GM12878 (cell line): ENCODE results near the gene MCEE. TPM values are rescaled to one million over a fixed set of nuclear protein-coding genes. Genes with fewer than 3 reads are reported as not detected.

ENCODE experiments used
- DPF2 ChIP-seq: fragments of 450-650 bp; IDR thresholded peaks from 2 replicates; pipeline ENCODE4 v1.6.1; 2017; ENCODE audit warnings: mild to moderate bottlenecking
- GABPA ChIP-seq: IDR thresholded peaks from 2 replicates; pipeline ENCODE4 v1.6.1; 2014; ENCODE audit warnings: antibody characterized with exemption, low read depth, mild to moderate bottlenecking, inconsistent platforms
- RCOR1 ChIP-seq: conservative IDR thresholded peaks from 2 replicates; pipeline ENCODE4 v1.6.1; 2012; ENCODE audit warnings: low read depth, low read length, improper control_type of control experiment
- SMAD5 ChIP-seq: IDR thresholded peaks from 2 replicates; pipeline ENCODE4 v1.6.1; 2016; ENCODE audit warnings: antibody characterized with exemption, low read depth
- SUZ12 ChIP-seq: fragments of 200-600 bp; sonication (generic); IDR thresholded peaks from one replicate; pipeline ENCODE4 v1.6.1; 2018; ENCODE audit warnings: antibody characterized with exemption, mild to moderate bottlenecking; ENCODE audit not compliant: unreplicated experiment
- TCF3 ChIP-seq: IDR thresholded peaks from 2 replicates; pipeline ENCODE4 v1.6.1; 2012; ENCODE audit warnings: low read depth, mild to moderate bottlenecking, low read length, borderline replicate concordance; ENCODE audit not compliant: insufficient read depth
- ZBED1 ChIP-seq: IDR thresholded peaks from 2 replicates; pipeline ENCODE4 v1.6.1; 2016; ENCODE audit warnings: borderline replicate concordance
- polyA plus RNA-seq, 11 experiments: library from polyadenylated mRNA; depleted of rRNA in 4 of 11; unstranded in 6 of 11; stranded (reverse) in 5 of 11; fragments of >200 nt; fragmentation: Nextera tagmentation in 4 of 11; fragmentation: Illumina TruSeq in 1 of 11; extraction: Ambion mirVana in 4 of 11; extraction: Trizol in 1 of 11; gene quantifications; 1 replicate in 1 of 11; 2 replicates in 10 of 11; pipeline versions ENCODE4 v1.2.1 to v1.2.3, GENCODE V29; 2011 to 2016; ENCODE audit warnings: inconsistent platforms in 2 of 11, missing spikeins in 2 of 11, low read depth in 1 of 11
- total RNA-seq, 4 experiments: library from RNA; depleted of rRNA in 3 of 4; stranded (reverse); fragments of >200 nt in 3 of 4; fragmentation: Illumina TruSeq in 1 of 4; extraction: Trizol in 1 of 4; gene quantifications; 2 replicates each; pipeline versions ENCODE4 v1.2.1 to v1.2.3, GENCODE V29; 2013 to 2021
- TF ChIP-seq, protein P1 (sequence below): IDR thresholded peaks from 2 replicates; pipeline ENCODE4 v1.6.1; 2012; ENCODE audit warnings: improper control_type of control experiment, low read depth, low read length; ENCODE audit not compliant: insufficient replicate concordance
- TF ChIP-seq, protein P2 (sequence below): IDR thresholded peaks from 2 replicates; pipeline ENCODE4 v1.6.1; 2011; ENCODE audit warnings: mild to moderate bottlenecking, low read depth, low read length, moderate library complexity; ENCODE audit not compliant: insufficient replicate concordance

Gene MCEE
- total and polyA plus RNA-seq, 10 of the 15 experiments (the other 5 are each of a cell fraction or from before 2014, with no cell fraction given): 17.3 to 63.4 (median 20.9) TPM

DNA sequence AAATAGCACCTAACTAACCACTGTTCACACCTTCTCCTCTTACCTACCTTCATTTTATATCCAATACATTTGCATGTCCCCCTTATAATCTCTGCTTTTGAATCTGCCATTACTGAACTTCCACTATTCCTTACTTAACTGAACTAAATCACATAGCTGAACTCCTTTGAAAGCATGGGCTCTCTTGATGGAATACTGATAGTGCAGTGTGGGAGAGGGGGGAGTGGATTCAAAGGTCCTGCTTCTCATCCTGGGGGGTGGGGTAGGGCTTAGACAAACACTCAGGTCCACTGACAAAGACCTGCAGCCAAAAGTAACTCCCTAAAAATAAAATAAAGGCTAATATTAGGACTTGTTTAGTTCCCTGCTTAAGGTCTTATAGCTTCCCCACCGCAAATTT lies 8.6 kb downstream of the MCEE start (continued):
- TF ChIP-seq, protein P1, sequence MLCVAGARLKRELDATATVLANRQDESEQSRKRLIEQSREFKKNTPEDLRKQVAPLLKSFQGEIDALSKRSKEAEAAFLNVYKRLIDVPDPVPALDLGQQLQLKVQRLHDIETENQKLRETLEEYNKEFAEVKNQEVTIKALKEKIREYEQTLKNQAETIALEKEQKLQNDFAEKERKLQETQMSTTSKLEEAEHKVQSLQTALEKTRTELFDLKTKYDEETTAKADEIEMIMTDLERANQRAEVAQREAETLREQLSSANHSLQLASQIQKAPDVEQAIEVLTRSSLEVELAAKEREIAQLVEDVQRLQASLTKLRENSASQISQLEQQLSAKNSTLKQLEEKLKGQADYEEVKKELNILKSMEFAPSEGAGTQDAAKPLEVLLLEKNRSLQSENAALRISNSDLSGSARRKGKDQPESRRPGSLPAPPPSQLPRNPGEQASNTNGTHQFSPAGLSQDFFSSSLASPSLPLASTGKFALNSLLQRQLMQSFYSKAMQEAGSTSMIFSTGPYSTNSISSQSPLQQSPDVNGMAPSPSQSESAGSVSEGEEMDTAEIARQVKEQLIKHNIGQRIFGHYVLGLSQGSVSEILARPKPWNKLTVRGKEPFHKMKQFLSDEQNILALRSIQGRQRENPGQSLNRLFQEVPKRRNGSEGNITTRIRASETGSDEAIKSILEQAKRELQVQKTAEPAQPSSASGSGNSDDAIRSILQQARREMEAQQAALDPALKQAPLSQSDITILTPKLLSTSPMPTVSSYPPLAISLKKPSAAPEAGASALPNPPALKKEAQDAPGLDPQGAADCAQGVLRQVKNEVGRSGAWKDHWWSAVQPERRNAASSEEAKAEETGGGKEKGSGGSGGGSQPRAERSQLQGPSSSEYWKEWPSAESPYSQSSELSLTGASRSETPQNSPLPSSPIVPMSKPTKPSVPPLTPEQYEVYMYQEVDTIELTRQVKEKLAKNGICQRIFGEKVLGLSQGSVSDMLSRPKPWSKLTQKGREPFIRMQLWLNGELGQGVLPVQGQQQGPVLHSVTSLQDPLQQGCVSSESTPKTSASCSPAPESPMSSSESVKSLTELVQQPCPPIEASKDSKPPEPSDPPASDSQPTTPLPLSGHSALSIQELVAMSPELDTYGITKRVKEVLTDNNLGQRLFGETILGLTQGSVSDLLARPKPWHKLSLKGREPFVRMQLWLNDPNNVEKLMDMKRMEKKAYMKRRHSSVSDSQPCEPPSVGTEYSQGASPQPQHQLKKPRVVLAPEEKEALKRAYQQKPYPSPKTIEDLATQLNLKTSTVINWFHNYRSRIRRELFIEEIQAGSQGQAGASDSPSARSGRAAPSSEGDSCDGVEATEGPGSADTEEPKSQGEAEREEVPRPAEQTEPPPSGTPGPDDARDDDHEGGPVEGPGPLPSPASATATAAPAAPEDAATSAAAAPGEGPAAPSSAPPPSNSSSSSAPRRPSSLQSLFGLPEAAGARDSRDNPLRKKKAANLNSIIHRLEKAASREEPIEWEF: no peak
- TF ChIP-seq RCOR1: no peak
- TF ChIP-seq, protein P2, sequence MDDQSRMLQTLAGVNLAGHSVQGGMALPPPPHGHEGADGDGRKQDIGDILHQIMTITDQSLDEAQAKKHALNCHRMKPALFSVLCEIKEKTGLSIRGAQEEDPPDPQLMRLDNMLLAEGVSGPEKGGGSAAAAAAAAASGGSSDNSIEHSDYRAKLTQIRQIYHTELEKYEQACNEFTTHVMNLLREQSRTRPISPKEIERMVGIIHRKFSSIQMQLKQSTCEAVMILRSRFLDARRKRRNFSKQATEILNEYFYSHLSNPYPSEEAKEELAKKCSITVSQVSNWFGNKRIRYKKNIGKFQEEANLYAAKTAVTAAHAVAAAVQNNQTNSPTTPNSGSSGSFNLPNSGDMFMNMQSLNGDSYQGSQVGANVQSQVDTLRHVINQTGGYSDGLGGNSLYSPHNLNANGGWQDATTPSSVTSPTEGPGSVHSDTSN: no peak
- no peak for TF ChIP-seq DPF2
- TF ChIP-seq SUZ12: no peak
- no peak for TF ChIP-seq SMAD5
- no peak for TF ChIP-seq GABPA
- TF ChIP-seq TCF3: no peak
- TF ChIP-seq ZBED1: no peak
